Uterus (tissue), 2 donors: ENCODE results near the gene PRSS8.

ENCODE experiments used
- CTCF ChIP-seq, 4 experiments: fragments of 200-600 bp in 2 of 4; fragments of 450-650 bp in 2 of 4; sonication (generic) in 2 of 4; IDR thresholded peaks; one replicate each; pipeline ENCODE4 v1.5.1; 2016 to 2019; ENCODE audit warnings: antibody characterized with exemption in 4 of 4, mild to moderate bottlenecking in 2 of 4, moderate library complexity in 1 of 4
- POLR2A ChIP-seq, 2 donors: fragments of 450-650 bp; IDR thresholded peaks; one replicate each; pipeline ENCODE4 v1.6.1; 2016; ENCODE audit warnings: antibody characterized with exemption in 2 of 2, mild to moderate bottlenecking in 1 of 2, moderate library complexity in 1 of 2

- TF ChIP-seq CTCF (IDR thresholded peaks at IDR 0.05): no peak
- TF ChIP-seq POLR2A (IDR thresholded peaks at IDR 0.05): no peak
These were observed 15.4 kb downstream of the PRSS8 start for GRCh38 chr16:31120129-31120528.
